Right lobe of liver (tissue), 6 donors: ENCODE measurements around the gene SLC27A2. TPM values are rescaled to one million over a fixed set of nuclear protein-coding genes. Genes with fewer than 3 reads are reported as not detected.
A peak's percentile ranks its signal among the peaks of the same experiment; 100 is the strongest.

ENCODE experiments used
- ATAC-seq, 4 donors: fragments of 200-7000 bp; cut with Tn5 transposase; one replicate each; pipeline ENCODE4 v1.9.1; 2020; ENCODE audit warnings: mild to moderate bottlenecking in 4 of 4, moderate library complexity in 4 of 4
- DNase-seq, 3 donors: peaks; one replicate each; pipeline ENCODE4 v3.0.0-alpha.2; 2020
- H3K27ac ChIP-seq, 3 donors: fragments of 200-600 bp; one replicate each; pipeline ENCODE4 v1.8.0; 2022
- H3K27me3 ChIP-seq, 2 donors: fragments of 200-600 bp; one replicate each; pipeline ENCODE4 v1.8.0; 2022
- H3K36me3 ChIP-seq, 4 donors: fragments of 200-600 bp; sonication (generic) in 1 of 4; one replicate each; pipeline versions ENCODE4 v1.5.1 to v1.8.0; 2017 to 2022; ENCODE audit warnings: control low read depth in 1 of 4
- H3K4me1 ChIP-seq, 4 donors: fragments of 200-600 bp; sonication (generic) in 1 of 4; one replicate each; pipeline versions ENCODE4 v1.5.1 to v1.8.0; 2017 to 2022; ENCODE audit warnings: control low read depth in 1 of 4
- H3K4me3 ChIP-seq, 3 donors: fragments of 200-600 bp; one replicate each; pipeline ENCODE4 v1.8.0; 2022
- H3K9me3 ChIP-seq, 4 donors: fragments of 200-600 bp; sonication (generic) in 1 of 4; one replicate each; pipeline versions ENCODE4 v1.5.1 to v1.8.0; 2017 to 2022; ENCODE audit warnings: control low read depth in 1 of 4
- CTCF ChIP-seq, 4 donors: fragments of 200-600 bp in 3 of 4; fragments of 450-650 bp in 1 of 4; IDR thresholded peaks; one replicate each; pipeline versions ENCODE4 v1.5.1 to v1.8.0; 2016 to 2022; ENCODE audit warnings: antibody characterized with exemption in 4 of 4, mild to moderate bottlenecking in 2 of 4
- POLR2A ChIP-seq: fragments of 450-650 bp; IDR thresholded peaks from one replicate; pipeline ENCODE4 v1.6.1; 2017; ENCODE audit warnings: antibody characterized with exemption, mild to moderate bottlenecking
- WGBS: methylation state at CpG from one replicate; pipeline ENCODE4 v1.1.6; 2018; ENCODE audit warnings: low coverage, low lambda C conversion rate; ENCODE audit not compliant: insufficient coverage; ENCODE audit errors: missing lambda C conversion rate; 5-methylcytosine and 5-hydroxymethylcytosine counted together
- intact Hi-C, 2 donors: fragments of 100-400 bp; cut with DNase I; formaldehyde crosslinking; loops; one replicate each; pipeline versions ENCODE4 v1.11.2 to v1.14.1; 2022
- total RNA-seq, 6 experiments: library from RNA; depleted of rRNA in 2 of 6; stranded (reverse); fragments of >200 nt in 2 of 6; fragmentation: NEBNext Ultra II Directional in 3 of 6; extraction: Animal tissue kit (Norgen Biotek cat#: 25700) in 3 of 6; gene quantifications; one replicate each; pipeline versions ENCODE4 v1.1.0 to v1.2.4, GENCODE V29; 2016 to 2023
- donor health status: DM: no; HTN: yes; CAD: no.
- donor health status: DM: no; HTN: no; CAD: no.
- donor health status: DM: no; HTN: no; CAD: no.
- donor health status: DM: no; HTN: yes; CAD: no.
- donor health status: DM: no; HTN: yes; CAD: no.

The SLC27A2 gene
- total RNA-seq, 6 experiments from 2014 or later, result 76.8 to 366 (median 172) TPM

GRCh38 chr15:50225057-50225456 is 43.1 kb downstream of the SLC27A2 start:
- no peak for ATAC-seq
- no peaks in the 10 kb centered on the region for H3K9me3 ChIP-seq
- TF ChIP-seq CTCF (IDR thresholded peaks at IDR 0.05) (no peak), POLR2A (no peak)
- peaks cover 0 to 39% (median 18%) of the 10 kb centered on the region in 4 donors for H3K4me1 ChIP-seq
- DNase-seq, result no peak
- H3K27ac ChIP-seq, result peak overlapping the region in 1 of 3 donors; percentile 79
- 95% methylated on average over 1 of the region's 1 CpG for WGBS
- H3K4me3 ChIP-seq, result no peak overlapping the region
- H3K27me3 ChIP-seq, result no peaks in the 10 kb centered on the region
- H3K36me3 ChIP-seq, result peaks cover 0 to 41% (median 15%) of the 10 kb centered on the region in 4 donors
- intact Hi-C loops, result no loop called here

- intact Hi-C loops, result no loop called here
- 23% methylated on average over 3 of the region's 3 CpGs for whole genome bisulfite sequencing
- peak; percentile 52 to 73 (median 54) for ATAC-seq
Measured at GRCh38 chr15:50225938-50226337, 43.9 kb downstream of the SLC27A2 start.

GRCh38 chr15:50227076-50227475 is 45.1 kb downstream of the SLC27A2 start:
- Histone ChIP-seq H3K27ac (peak overlapping the region in 2 of 3 donors; percentile 54 to 79), H3K9me3 (no peaks in the 10 kb centered on the region), H3K4me1 (peaks cover 0 to 39% (median 18%) of the 10 kb centered on the region in 4 donors), H3K27me3 (no peaks in the 10 kb centered on the region), H3K36me3 (peaks cover 0 to 52% (median 15%) of the 10 kb centered on the region in 4 donors), H3K4me3 (no peak overlapping the region)
- TF ChIP-seq POLR2A (no peak), CTCF (IDR thresholded peaks at IDR 0.05) (no peak)
- intact Hi-C loops, result no loop called here
- WGBS, result 36% methylated on average over 5 of the region's 5 CpGs
- ATAC-seq, result peak; percentile 38 to 80 (median 54)
- DNase-seq, result no peak

More at GRCh38 chr15:50225938-50226337, 43.9 kb downstream of the SLC27A2 start:
- Histone ChIP-seq H3K36me3 (peaks cover 0 to 48% (median 15%) of the 10 kb centered on the region in 4 donors), H3K4me3 (no peak overlapping the region), H3K9me3 (no peaks in the 10 kb centered on the region), H3K27me3 (no peaks in the 10 kb centered on the region), H3K27ac (peak overlapping the region in 2 of 3 donors; percentile 54 to 79), H3K4me1 (peaks cover 0 to 39% (median 18%) of the 10 kb centered on the region in 4 donors)
- DNase-seq, result no peak
- TF ChIP-seq CTCF (IDR thresholded peaks at IDR 0.05) (no peak), POLR2A (no peak)

- WGBS, result 86% methylated on average over 3 of the region's 3 CpGs
- Histone ChIP-seq H3K27ac (no peak overlapping the region), H3K9me3 (no peaks in the 10 kb centered on the region), H3K4me1 (peaks cover 0 to 50% (median 19%) of the 10 kb centered on the region in 4 donors), H3K27me3 (no peaks in the 10 kb centered on the region), H3K4me3 (no peak overlapping the region), H3K36me3 (peaks cover 0 to 51% (median 10%) of the 10 kb centered on the region in 4 donors)
- no peak for TF ChIP-seq POLR2A
- TF ChIP-seq CTCF (IDR thresholded peaks at IDR 0.05), result no peak
- intact Hi-C loops, result no loop called here
- DNase-seq, result no peak
- ATAC-seq, result no peak
Measured at GRCh38 chr15:50228866-50229265, 46.9 kb downstream of the SLC27A2 start.
